DND-41 (cell line): ENCODE data around the gene FZD10.

Experiments used
- ATAC-seq: fragments of 200-7000 bp; cut with Tn5 transposase; 3 replicates; pipeline ENCODE4 v1.9.1; 2021; ENCODE audit warnings: low read depth; ENCODE audit not compliant: insufficient read depth
- DNase-seq: peaks from one replicate; pipeline ENCODE4 v3.0.0-alpha.2; 2020
- H2AFZ ChIP-seq: 2 replicates; pipeline ENCODE4 v1.6.0; 2012; ENCODE audit warnings: low read depth, low read length
- H3K27ac ChIP-seq: 2 replicates; pipeline ENCODE4 v1.5.1; 2012; ENCODE audit warnings: low read length, inconsistent platforms
- H3K27me3 ChIP-seq: fragments of 200-600 bp; sonication (generic); 2 replicates; pipeline ENCODE4 v1.6.0; 2012; ENCODE audit warnings: low read length, mild to moderate bottlenecking, inconsistent platforms; ENCODE audit not compliant: insufficient read depth, poor library complexity
- H3K36me3 ChIP-seq: 2 replicates; pipeline ENCODE4 v1.5.1; 2012; ENCODE audit warnings: low read length, inconsistent platforms; ENCODE audit not compliant: insufficient read depth
- H3K4me1 ChIP-seq: 2 replicates; pipeline ENCODE4 v1.5.1; 2012; ENCODE audit warnings: mild to moderate bottlenecking, low read length; ENCODE audit not compliant: insufficient read depth
- H3K4me2 ChIP-seq: 2 replicates; pipeline ENCODE4 v1.6.0; 2012; ENCODE audit warnings: mild to moderate bottlenecking, moderate library complexity, low read length, inconsistent platforms; ENCODE audit not compliant: insufficient read depth
- H3K4me3 ChIP-seq, 2 experiments: fragments of 200-600 bp in 1 of 2; shearing (Covaris generic) in 1 of 2; 2 replicates each; pipeline ENCODE4 v1.5.1; 2012 to 2016; ENCODE audit warnings: inconsistent platforms in 2 of 2, low read length in 2 of 2, mild to moderate bottlenecking in 2 of 2, low read depth in 1 of 2, moderate library complexity in 1 of 2
- H3K79me2 ChIP-seq: 2 replicates; pipeline ENCODE4 v1.6.0; 2012; ENCODE audit warnings: low read length, inconsistent platforms; ENCODE audit not compliant: insufficient read depth
- H3K9ac ChIP-seq: 2 replicates; pipeline ENCODE4 v1.6.0; 2012; ENCODE audit warnings: low read depth, mild to moderate bottlenecking, inconsistent platforms, low read length, moderate library complexity
- H3K9me3 ChIP-seq: 2 replicates; pipeline ENCODE4 v1.5.1; 2012; ENCODE audit warnings: low read length, moderate library complexity, mild to moderate bottlenecking, inconsistent platforms; ENCODE audit not compliant: insufficient read depth, severe bottlenecking
- H4K20me1 ChIP-seq: 2 replicates; pipeline ENCODE4 v1.6.0; 2012; ENCODE audit warnings: low read length; ENCODE audit not compliant: insufficient read depth
- EZH2 ChIP-seq: IDR thresholded peaks from 3 replicates; pipeline ENCODE4 v1.6.1; 2012; ENCODE audit warnings: borderline replicate concordance, low read depth, mild to moderate bottlenecking, moderate library complexity, low read length, inconsistent platforms; ENCODE audit not compliant: severe bottlenecking
- TF ChIP-seq, protein P1 (sequence below): IDR thresholded peaks from 2 replicates; pipeline ENCODE4 v1.5.1; 2012; ENCODE audit warnings: borderline replicate concordance, low read length, moderate library complexity, mild to moderate bottlenecking; ENCODE audit not compliant: poor library complexity, severe bottlenecking; ENCODE audit errors: extremely low read depth

The FZD10 gene

GRCh38 chr12:130139567-130140421, 22.5 kb upstream of the FZD10 start:
- ATAC-seq (no peak), DNase-seq (no peak)
- Histone ChIP-seq H3K4me1 (peaks cover 5% of the 10 kb centered on the region), H3K9me3 (no peaks in the 10 kb centered on the region), H3K36me3 (no peaks in the 10 kb centered on the region), H4K20me1 (peaks cover 41% of the 10 kb centered on the region), H3K9ac (no peak overlapping the region), H3K4me2 (no peak overlapping the region), H3K79me2 (no peaks in the 10 kb centered on the region), H3K27me3 (peaks cover 40% of the 10 kb centered on the region), H3K27ac (no peak overlapping the region), H2AFZ (no peak overlapping the region), H3K4me3 (no peak overlapping the region)
- TF ChIP-seq, protein P1, sequence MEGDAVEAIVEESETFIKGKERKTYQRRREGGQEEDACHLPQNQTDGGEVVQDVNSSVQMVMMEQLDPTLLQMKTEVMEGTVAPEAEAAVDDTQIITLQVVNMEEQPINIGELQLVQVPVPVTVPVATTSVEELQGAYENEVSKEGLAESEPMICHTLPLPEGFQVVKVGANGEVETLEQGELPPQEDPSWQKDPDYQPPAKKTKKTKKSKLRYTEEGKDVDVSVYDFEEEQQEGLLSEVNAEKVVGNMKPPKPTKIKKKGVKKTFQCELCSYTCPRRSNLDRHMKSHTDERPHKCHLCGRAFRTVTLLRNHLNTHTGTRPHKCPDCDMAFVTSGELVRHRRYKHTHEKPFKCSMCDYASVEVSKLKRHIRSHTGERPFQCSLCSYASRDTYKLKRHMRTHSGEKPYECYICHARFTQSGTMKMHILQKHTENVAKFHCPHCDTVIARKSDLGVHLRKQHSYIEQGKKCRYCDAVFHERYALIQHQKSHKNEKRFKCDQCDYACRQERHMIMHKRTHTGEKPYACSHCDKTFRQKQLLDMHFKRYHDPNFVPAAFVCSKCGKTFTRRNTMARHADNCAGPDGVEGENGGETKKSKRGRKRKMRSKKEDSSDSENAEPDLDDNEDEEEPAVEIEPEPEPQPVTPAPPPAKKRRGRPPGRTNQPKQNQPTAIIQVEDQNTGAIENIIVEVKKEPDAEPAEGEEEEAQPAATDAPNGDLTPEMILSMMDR: no peak
- no peak for TF ChIP-seq EZH2

- Histone ChIP-seq H3K4me2 (no peak overlapping the region), H3K79me2 (no peaks in the 10 kb centered on the region), H3K9ac (no peak overlapping the region), H3K9me3 (no peaks in the 10 kb centered on the region), H4K20me1 (peaks cover 41% of the 10 kb centered on the region), H2AFZ (no peak overlapping the region), H3K4me3 (no peak overlapping the region), H3K36me3 (no peaks in the 10 kb centered on the region), H3K4me1 (no peaks in the 10 kb centered on the region), H3K27me3 (peaks cover 50% of the 10 kb centered on the region), H3K27ac (no peak overlapping the region)
- ATAC-seq (no peak), DNase-seq (no peak)
- TF ChIP-seq, protein P1: no peak
- no peak for TF ChIP-seq EZH2
Measured at GRCh38 chr12:130141105-130141504, 21.2 kb upstream of the FZD10 start.

DNA sequence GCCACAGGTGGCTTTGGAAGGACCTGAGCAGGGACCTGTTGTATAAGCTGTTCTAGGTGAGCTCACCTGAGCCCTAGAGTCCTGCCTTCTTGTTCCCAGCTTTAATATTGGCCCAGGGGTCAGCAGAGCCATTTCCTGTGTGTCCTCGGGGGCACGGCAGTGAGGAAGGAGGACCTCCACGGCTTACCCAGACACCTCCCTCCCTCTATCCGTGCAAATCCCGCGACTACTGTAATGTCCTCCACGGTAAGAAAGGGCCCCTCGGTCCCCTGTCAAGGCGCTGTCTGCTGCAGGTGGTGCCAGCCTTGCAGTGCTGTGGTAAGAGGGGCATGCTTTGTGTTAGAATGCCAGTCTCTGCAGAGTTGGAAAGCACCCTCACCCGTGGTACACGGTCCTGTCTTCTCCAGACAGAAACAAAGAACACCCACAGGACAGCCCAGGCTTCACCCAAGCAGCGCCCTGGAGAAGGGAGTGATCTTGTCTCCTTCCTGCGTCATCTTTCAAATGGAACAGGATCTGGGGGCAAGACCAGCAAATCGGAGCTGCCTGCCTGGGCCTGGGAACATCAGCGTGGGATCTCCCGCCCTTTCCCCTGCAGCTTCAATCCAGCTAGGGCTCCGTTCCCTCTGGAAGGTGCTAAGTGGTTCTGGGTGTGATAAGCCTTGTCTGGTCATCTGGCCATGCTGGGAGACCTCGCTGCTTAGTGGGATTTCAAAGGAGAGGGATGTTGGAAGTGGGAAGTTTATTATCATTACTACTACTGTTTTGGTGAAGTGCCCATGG, 20.2 kb upstream of the FZD10 start:
- H3K27me3 ChIP-seq: peaks cover 43% of the 10 kb centered on the region
- no peak overlapping the region for H2AFZ ChIP-seq
- no peaks in the 10 kb centered on the region for H3K4me1 ChIP-seq

More for the DNA sequence above, 20.2 kb upstream of the FZD10 start:
- no peak overlapping the region for H3K9ac ChIP-seq
- peaks cover 39% of the 10 kb centered on the region for H4K20me1 ChIP-seq
- TF ChIP-seq, protein P1: no peak
- no peak for TF ChIP-seq EZH2
- ATAC-seq (no peak), DNase-seq (no peak)
- H3K27ac ChIP-seq: no peak overlapping the region
- no peaks in the 10 kb centered on the region for H3K9me3 ChIP-seq
- H3K79me2 ChIP-seq: no peaks in the 10 kb centered on the region
- H3K4me3 ChIP-seq: no peak overlapping the region
- no peak overlapping the region for H3K4me2 ChIP-seq
- H3K36me3 ChIP-seq: no peaks in the 10 kb centered on the region
